Activated CD4-positive, alpha-beta memory T cell treated with anti-CD3 and anti-CD28 coated beads for 36 hours (primary cell): ENCODE results near the gene TP63. TPM values are rescaled to one million over a fixed set of nuclear protein-coding genes. Genes with fewer than 3 reads are reported as not detected.

Experiments used
- CTCF ChIA-PET: fragments of 350-600 bp; sonication (Branson Sonifier 250); formaldehyde crosslinking; loops from one replicate; lab custom pipeline; 2021; ENCODE audit warnings: antibody characterized with exemption, inconsistent platforms; lab: Charles Lee
- POLR2A ChIA-PET: fragments of 350-600 bp; sonication (Branson Sonifier 250); formaldehyde crosslinking; loops from one replicate; lab custom pipeline; 2021; ENCODE audit warnings: antibody characterized with exemption; lab: Charles Lee
- DNase-seq: peaks from one replicate; pipeline ENCODE4 v3.0.0-alpha.2; 2020
- H3K27ac Mint-ChIP-seq: one replicate; pipeline ENCODE4 v1.8.0; 2021; ENCODE audit warnings: mixed read lengths
- H3K27me3 Mint-ChIP-seq: one replicate; pipeline ENCODE4 v1.8.0; 2021; ENCODE audit warnings: mixed read lengths
- H3K36me3 Mint-ChIP-seq: one replicate; pipeline ENCODE4 v1.8.0; 2021; ENCODE audit warnings: mixed read lengths
- H3K4me1 Mint-ChIP-seq: one replicate; pipeline ENCODE4 v1.8.0; 2021; ENCODE audit warnings: low read depth, mixed read lengths
- H3K4me3 Mint-ChIP-seq: one replicate; pipeline ENCODE4 v1.8.0; 2021; ENCODE audit warnings: mild to moderate bottlenecking, mixed read lengths
- H3K9me3 Mint-ChIP-seq: one replicate; pipeline ENCODE4 v1.8.0; 2021; ENCODE audit warnings: mixed read lengths
- intact Hi-C: fragments of 100-400 bp; cut with micrococcal nuclease; formaldehyde crosslinking; loops from one replicate; pipeline ENCODE4 v1.15.1; 2023
- total RNA-seq, 2 experiments: library from RNA; stranded (reverse); gene quantifications; one replicate each; pipeline ENCODE4 v1.2.3, GENCODE V29; 2021

TP63 gene
- total RNA-seq, 2 experiments from 2014 or later, result 0.52 to 0.94 TPM

- no peaks in the 10 kb centered on the region for H3K9me3 Mint-ChIP-seq
- POLR2A ChIA-PET, result no interaction called here
- H3K27ac Mint-ChIP-seq, result no peak overlapping the region
- no peak overlapping the region for H3K4me3 Mint-ChIP-seq
- peaks cover 6% of the 10 kb centered on the region for H3K27me3 Mint-ChIP-seq
- no peaks in the 10 kb centered on the region for H3K4me1 Mint-ChIP-seq
- no peak for DNase-seq
- CTCF ChIA-PET, result no interaction called here
- no peaks in the 10 kb centered on the region for H3K36me3 Mint-ChIP-seq
- intact Hi-C loops, result no loop called here
Observed at GRCh38 chr3:189907803-189908202, 276.6 kb downstream of the TP63 start.

GRCh38 chr3:189908646-189909045, 277.5 kb downstream of the TP63 start:
- Mint-ChIP-seq H3K27ac (no peak overlapping the region), H3K9me3 (no peaks in the 10 kb centered on the region), H3K36me3 (no peaks in the 10 kb centered on the region), H3K4me1 (no peaks in the 10 kb centered on the region), H3K4me3 (no peak overlapping the region), H3K27me3 (peaks cover 8% of the 10 kb centered on the region)
- ChIA-PET POLR2A (no interaction called here), CTCF (no interaction called here)
- DNase-seq, result no peak
- intact Hi-C loops, result no loop called here

GRCh38 chr3:189909139-189909538, 277.9 kb downstream of the TP63 start:
- ChIA-PET CTCF (no interaction called here), POLR2A (no interaction called here)
- no peak overlapping the region for H3K27ac Mint-ChIP-seq
- H3K27me3 Mint-ChIP-seq, result peaks cover 11% of the 10 kb centered on the region
- no peaks in the 10 kb centered on the region for H3K36me3 Mint-ChIP-seq
- no peaks in the 10 kb centered on the region for H3K9me3 Mint-ChIP-seq
- intact Hi-C loops, result no loop called here
- H3K4me3 Mint-ChIP-seq, result no peak overlapping the region
- DNase-seq, result no peak
- H3K4me1 Mint-ChIP-seq, result no peaks in the 10 kb centered on the region

- intact Hi-C loops, result no loop called here
- Mint-ChIP-seq H3K9me3 (no peaks in the 10 kb centered on the region), H3K4me3 (no peak overlapping the region), H3K36me3 (no peaks in the 10 kb centered on the region), H3K4me1 (no peaks in the 10 kb centered on the region), H3K27ac (no peak overlapping the region), H3K27me3 (peaks cover 11% of the 10 kb centered on the region)
- no peak for DNase-seq
- CTCF ChIA-PET, result no interaction called here
- POLR2A ChIA-PET, result no interaction called here
Observed at GRCh38 chr3:189909573-189909972, 278.4 kb downstream of the TP63 start.

GRCh38 chr3:189911001-189911400, 279.8 kb downstream of the TP63 start:
- Mint-ChIP-seq H3K4me1 (no peaks in the 10 kb centered on the region), H3K27ac (no peak overlapping the region), H3K4me3 (no peak overlapping the region), H3K9me3 (no peaks in the 10 kb centered on the region), H3K27me3 (peaks cover 15% of the 10 kb centered on the region), H3K36me3 (no peaks in the 10 kb centered on the region)
- ChIA-PET CTCF (no interaction called here), POLR2A (no interaction called here)
- DNase-seq, result no peak
- intact Hi-C loops, result no loop called here

- Mint-ChIP-seq H3K9me3 (no peaks in the 10 kb centered on the region), H3K27ac (no peak overlapping the region), H3K27me3 (peaks cover 9% of the 10 kb centered on the region), H3K4me3 (no peak overlapping the region), H3K4me1 (no peaks in the 10 kb centered on the region), H3K36me3 (no peaks in the 10 kb centered on the region)
- POLR2A ChIA-PET, result no interaction called here
- CTCF ChIA-PET, result no interaction called here
- DNase-seq, result no peak
- intact Hi-C loops, result no loop called here
Observed at GRCh38 chr3:189914799-189915198, 283.6 kb downstream of the TP63 start.

- intact Hi-C loops, result loop anchor here (10.0 kb wide), 1 partner anchor 347 kb away; no protein-coding TSS in a partner anchor
- ChIA-PET CTCF (interaction anchor here (0.5 kb wide), 1 partner anchor 772 kb away, joined by 3 read pairs; no protein-coding TSS in a partner anchor), POLR2A (no interaction called here)
- no peak overlapping the region for H3K27ac Mint-ChIP-seq
- H3K9me3 Mint-ChIP-seq, result no peaks in the 10 kb centered on the region
- no peak overlapping the region for H3K4me3 Mint-ChIP-seq
- no peaks in the 10 kb centered on the region for H3K36me3 Mint-ChIP-seq
- no peaks in the 10 kb centered on the region for H3K27me3 Mint-ChIP-seq
- no peak for DNase-seq
- no peaks in the 10 kb centered on the region for H3K4me1 Mint-ChIP-seq
Observed at GRCh38 chr3:189921770-189922169, 290.6 kb downstream of the TP63 start.

- peak; percentile 14 for DNase-seq
- Mint-ChIP-seq H3K4me3 (no peak overlapping the region), H3K27ac (peak overlapping the region; percentile 19), H3K36me3 (no peaks in the 10 kb centered on the region), H3K9me3 (no peaks in the 10 kb centered on the region), H3K4me1 (peaks cover 22% of the 10 kb centered on the region), H3K27me3 (peaks cover 2% of the 10 kb centered on the region)
- CTCF ChIA-PET, result no interaction called here
- POLR2A ChIA-PET, result interaction anchor here (0.7 kb wide), 1 partner anchor 30 kb away, joined by 3 read pairs; no protein-coding TSS in a partner anchor
- intact Hi-C loops, result loop anchor here (1.0 to 10.0 kb wide), 4 partner anchors 21 to 536 kb away; no protein-coding TSS in a partner anchor
Observed at GRCh38 chr3:189927975-189928895, 297.0 kb downstream of the TP63 start.

- intact Hi-C loops, result no loop called here
- CTCF ChIA-PET, result interaction anchor here (0.8 to 1.2 kb wide), 2 partner anchors 11 to 25 kb away, joined by 3 to 4 read pairs; no protein-coding TSS in a partner anchor
- Mint-ChIP-seq H3K27ac (no peak overlapping the region), H3K36me3 (no peaks in the 10 kb centered on the region), H3K9me3 (no peaks in the 10 kb centered on the region), H3K4me3 (no peak overlapping the region), H3K27me3 (peaks cover 6% of the 10 kb centered on the region), H3K4me1 (no peaks in the 10 kb centered on the region)
- DNase-seq, result no peak
- POLR2A ChIA-PET, result no interaction called here
Observed at GRCh38 chr3:189936201-189936945, 305.2 kb downstream of the TP63 start.

- Mint-ChIP-seq H3K27me3 (peaks cover 6% of the 10 kb centered on the region), H3K27ac (no peak overlapping the region), H3K4me1 (peaks cover 2% of the 10 kb centered on the region), H3K36me3 (no peaks in the 10 kb centered on the region), H3K9me3 (no peaks in the 10 kb centered on the region), H3K4me3 (no peak overlapping the region)
- no peak for DNase-seq
- intact Hi-C loops, result no loop called here
- POLR2A ChIA-PET, result no interaction called here
- CTCF ChIA-PET, result no interaction called here
Observed at GRCh38 chr3:189937302-189938127, 306.3 kb downstream of the TP63 start.

- Mint-ChIP-seq H3K9me3 (no peaks in the 10 kb centered on the region), H3K36me3 (no peaks in the 10 kb centered on the region), H3K27ac (no peak overlapping the region), H3K4me3 (no peak overlapping the region), H3K27me3 (peaks cover 2% of the 10 kb centered on the region), H3K4me1 (peaks cover 2% of the 10 kb centered on the region)
- intact Hi-C loops, result loop anchor here (10.0 kb wide), 1 partner anchor 316 kb away; no protein-coding TSS in a partner anchor
- no peak for DNase-seq
- ChIA-PET CTCF (interaction anchor here (0.7 to 1.5 kb wide), 2 partner anchors 20 to 777 kb away, joined by 3 to 5 read pairs; no protein-coding TSS in a partner anchor), POLR2A (no interaction called here)
Observed at GRCh38 chr3:189941125-189941524, 309.9 kb downstream of the TP63 start.
